Lower lobe of right lung (tissue), 2 donors: ENCODE data around the gene DLGAP1. TPM values are rescaled to one million over a fixed set of nuclear protein-coding genes. Genes with fewer than 3 reads are reported as not detected.

Experiments
- ATAC-seq, 2 donors: fragments of 200-7000 bp; cut with Tn5 transposase; one replicate each; pipeline ENCODE4 v1.9.1; 2020 to 2022; ENCODE audit warnings: mild to moderate bottlenecking in 2 of 2, moderate library complexity in 2 of 2
- DNase-seq: peaks from one replicate; pipeline ENCODE4 v3.0.0-alpha.2; 2020
- H3K27ac ChIP-seq: fragments of 200-600 bp; one replicate; pipeline ENCODE4 v1.8.0; 2022
- H3K27me3 ChIP-seq: fragments of 200-600 bp; one replicate; pipeline ENCODE4 v1.8.0; 2022; ENCODE audit warnings: low read depth
- H3K36me3 ChIP-seq: fragments of 200-600 bp; one replicate; pipeline ENCODE4 v1.8.0; 2022; ENCODE audit warnings: mild to moderate bottlenecking
- H3K4me1 ChIP-seq: fragments of 200-600 bp; one replicate; pipeline ENCODE4 v1.8.0; 2022
- H3K4me3 ChIP-seq: fragments of 200-600 bp; one replicate; pipeline ENCODE4 v1.8.0; 2022; ENCODE audit warnings: mild to moderate bottlenecking
- H3K9me3 ChIP-seq: fragments of 200-600 bp; one replicate; pipeline ENCODE4 v1.8.0; 2022
- CTCF ChIP-seq: fragments of 200-600 bp; IDR thresholded peaks from one replicate; pipeline ENCODE4 v1.8.0; 2022; ENCODE audit warnings: antibody characterized with exemption, mild to moderate bottlenecking
- intact Hi-C: fragments of 100-400 bp; cut with DNase I; formaldehyde crosslinking; loops from one replicate; pipeline ENCODE4 v1.11.0; 2022
- total RNA-seq: library from RNA; stranded (reverse); fragmentation: NEBNext Ultra II Directional; extraction: Animal tissue kit (Norgen Biotek cat#: 25700); gene quantifications from one replicate; pipeline ENCODE4 v1.2.1, GENCODE V29; 2021
- donor health status: DM: no; HTN: yes; CAD: no; lungs with severe emphysema.

Gene DLGAP1
- total RNA-seq, 1 donor from 2014 or later, result 3.8 TPM

GRCh38 chr18:4125627-4126230, 329.4 kb downstream of the DLGAP1 start:
- ATAC-seq (no peak), DNase-seq (no peak)
- Histone ChIP-seq H3K4me3 (no peak overlapping the region), H3K4me1 (no peaks in the 10 kb centered on the region), H3K9me3 (no peaks in the 10 kb centered on the region), H3K27ac (no peak overlapping the region), H3K27me3 (no peaks in the 10 kb centered on the region), H3K36me3 (no peaks in the 10 kb centered on the region)
- no peak for TF ChIP-seq CTCF
- intact Hi-C loops, result no loop called here

GRCh38 chr18:4125224-4125623, 329.9 kb downstream of the DLGAP1 start:
- no peak for DNase-seq
- ATAC-seq, result no peak

GRCh38 chr18:4119813-4120212, 335.3 kb downstream of the DLGAP1 start:
- Histone ChIP-seq H3K27ac (no peak overlapping the region), H3K27me3 (no peaks in the 10 kb centered on the region), H3K4me1 (no peaks in the 10 kb centered on the region), H3K9me3 (no peaks in the 10 kb centered on the region), H3K4me3 (no peak overlapping the region), H3K36me3 (no peaks in the 10 kb centered on the region)
- intact Hi-C loops, result no loop called here
- no peak for TF ChIP-seq CTCF
- DNase-seq (no peak), ATAC-seq (no peak)

More at GRCh38 chr18:4125224-4125623, 329.9 kb downstream of the DLGAP1 start:
- H3K9me3 ChIP-seq, result no peaks in the 10 kb centered on the region
- H3K4me3 ChIP-seq, result no peak overlapping the region
- intact Hi-C loops, result no loop called here
- H3K36me3 ChIP-seq, result no peaks in the 10 kb centered on the region
- TF ChIP-seq CTCF, result no peak
- no peak overlapping the region for H3K27ac ChIP-seq
- no peaks in the 10 kb centered on the region for H3K4me1 ChIP-seq
- H3K27me3 ChIP-seq, result no peaks in the 10 kb centered on the region

- Histone ChIP-seq H3K27ac (no peak overlapping the region), H3K9me3 (no peaks in the 10 kb centered on the region), H3K4me3 (no peak overlapping the region), H3K36me3 (no peaks in the 10 kb centered on the region), H3K4me1 (no peaks in the 10 kb centered on the region), H3K27me3 (no peaks in the 10 kb centered on the region)
- DNase-seq, result no peak
- no peak for TF ChIP-seq CTCF
- intact Hi-C loops, result no loop called here
- ATAC-seq, result no peak
These were observed 335.9 kb downstream of the DLGAP1 start for GRCh38 chr18:4119127-4119648.

- TF ChIP-seq CTCF, result no peak
- Histone ChIP-seq H3K27me3 (no peaks in the 10 kb centered on the region), H3K4me3 (no peak overlapping the region), H3K9me3 (no peaks in the 10 kb centered on the region), H3K36me3 (no peaks in the 10 kb centered on the region), H3K4me1 (no peaks in the 10 kb centered on the region), H3K27ac (no peak overlapping the region)
- ATAC-seq, result no peak
- DNase-seq, result no peak
- intact Hi-C loops, result no loop called here
These were observed 347.1 kb downstream of the DLGAP1 start for GRCh38 chr18:4108016-4108415.
